Activated T-cell treated with anti-CD3 and anti-CD28 coated beads for 1 hour (primary cell): Measurements from ENCODE around the gene ADARB2.
"Not testable (repeated sequence)": the region's sequence is repeated elsewhere in the genome, so short reads cannot be mapped to it uniquely, and the experiment has no call there.

Experiments
- DNase-seq: peaks from one replicate; pipeline ENCODE4 v3.0.0-alpha.2; 2020; ENCODE audit warnings: low read depth

The ADARB2 gene

GRCh38 chr10:1465418-1465911 lies 271.9 kb downstream of the ADARB2 start:
- no peak for DNase-seq

- DNase-seq = no peak
Measured at GRCh38 chr10:1464881-1465417, 272.4 kb downstream of the ADARB2 start.

- DNase-seq = not testable (repeated sequence)
Measured at GRCh38 chr10:1463971-1464370, 273.4 kb downstream of the ADARB2 start.

- no peak for DNase-seq
Measured at GRCh38 chr10:1462994-1463633, 274.2 kb downstream of the ADARB2 start.

GRCh38 chr10:1462521-1462920 lies 274.8 kb downstream of the ADARB2 start:
- DNase-seq = no peak

GRCh38 chr10:1462032-1462431 lies 275.3 kb downstream of the ADARB2 start:
- DNase-seq = no peak

- no peak for DNase-seq
Measured at GRCh38 chr10:1461016-1461415, 276.3 kb downstream of the ADARB2 start.

GRCh38 chr10:1459664-1460063 lies 277.7 kb downstream of the ADARB2 start:
- DNase-seq = not testable (repeated sequence)

- DNase-seq = no peak
Measured at GRCh38 chr10:1454951-1455350, 282.4 kb downstream of the ADARB2 start.

GRCh38 chr10:1454428-1454827 lies 282.9 kb downstream of the ADARB2 start:
- DNase-seq = no peak

GRCh38 chr10:1452777-1453176 lies 284.5 kb downstream of the ADARB2 start:
- no peak for DNase-seq

GRCh38 chr10:1451941-1452340 lies 285.4 kb downstream of the ADARB2 start:
- no peak for DNase-seq

- no peak for DNase-seq
Measured at GRCh38 chr10:1451362-1451888, 285.9 kb downstream of the ADARB2 start.

GRCh38 chr10:1449572-1450205 lies 287.6 kb downstream of the ADARB2 start:
- no peak for DNase-seq

GRCh38 chr10:1449021-1449420 lies 288.3 kb downstream of the ADARB2 start:
- DNase-seq = no peak

GRCh38 chr10:1448252-1448930 lies 288.9 kb downstream of the ADARB2 start:
- no peak for DNase-seq

GRCh38 chr10:1444826-1445225 lies 292.5 kb downstream of the ADARB2 start:
- no peak for DNase-seq

GRCh38 chr10:1440897-1441296 lies 296.4 kb downstream of the ADARB2 start:
- no peak for DNase-seq

- no peak for DNase-seq
Measured at GRCh38 chr10:1434912-1435692, 302.2 kb downstream of the ADARB2 start.

GRCh38 chr10:1434202-1434601 lies 303.1 kb downstream of the ADARB2 start:
- DNase-seq = no peak

GRCh38 chr10:1432161-1432560 lies 305.2 kb downstream of the ADARB2 start:
- DNase-seq = no peak

GRCh38 chr10:1431229-1431628 lies 306.1 kb downstream of the ADARB2 start:
- DNase-seq = no peak
